GM19372 (cell line): ENCODE measurements around the gene PPP2R2B.

Experiments used
- ATAC-seq: cut with Tn5 transposase; IDR thresholded peaks from one replicate; pipeline ENCODE4 v1.9.1; 2021; ENCODE audit warnings: mild to moderate bottlenecking, low read depth, moderate library complexity; ENCODE audit not compliant: unreplicated experiment

Gene PPP2R2B

DNA sequence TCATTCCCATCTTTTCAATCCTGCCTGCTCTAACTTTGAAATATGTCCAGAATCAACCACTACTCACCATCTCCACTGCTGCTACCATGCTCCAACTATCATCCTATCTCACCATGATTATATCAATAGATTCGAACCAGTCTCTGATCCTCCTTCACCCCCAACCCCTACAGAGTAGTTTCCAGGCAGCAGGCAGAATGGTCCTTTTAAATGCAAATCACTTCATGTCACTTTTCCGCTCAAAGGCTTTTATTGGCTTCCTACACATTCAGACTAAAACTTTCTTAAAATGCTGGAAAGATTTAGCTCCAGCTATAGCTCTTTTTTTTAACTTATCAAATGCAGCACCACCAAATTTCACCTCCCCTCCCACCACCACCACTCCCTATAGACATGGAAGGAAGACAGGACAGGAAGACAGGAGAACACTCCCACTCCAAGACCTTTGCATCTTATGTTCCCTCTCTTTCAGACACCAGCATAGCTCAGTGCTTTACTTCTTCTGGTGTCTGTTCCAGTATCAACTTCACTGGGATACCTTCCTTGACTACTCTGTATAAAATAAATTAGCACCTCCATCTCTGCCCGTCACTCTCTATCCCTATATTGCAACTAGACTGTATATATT lies 9.9 kb upstream of the PPP2R2B start:
- no peak for ATAC-seq

DNA sequence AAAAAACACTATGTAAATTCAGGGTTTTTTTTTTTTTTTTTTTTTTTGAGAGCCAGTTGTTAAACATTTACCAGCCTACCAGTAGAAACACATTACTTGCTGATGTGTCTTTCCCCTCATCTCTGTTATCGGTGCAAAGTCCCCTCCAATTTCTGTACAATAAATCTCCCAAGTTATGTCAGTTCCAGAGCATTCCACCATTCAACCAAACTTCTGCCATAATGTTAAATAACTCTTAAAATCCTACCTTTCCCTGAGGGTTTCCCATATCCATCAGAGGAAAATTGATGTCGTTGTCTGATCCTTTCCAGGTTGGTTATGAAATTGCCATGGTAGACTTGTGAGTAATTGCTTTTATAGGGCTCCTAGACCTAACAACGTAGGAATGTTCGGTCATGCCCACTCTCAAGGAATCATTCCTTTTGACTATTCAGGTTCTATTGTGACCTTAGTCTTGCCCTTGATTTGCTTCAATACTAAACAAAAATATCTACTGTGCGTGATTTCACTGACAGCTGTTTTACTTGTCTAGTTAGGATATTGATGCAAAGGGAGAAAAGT lies 5.6 kb upstream of the PPP2R2B start:
- ATAC-seq, result no peak

DNA sequence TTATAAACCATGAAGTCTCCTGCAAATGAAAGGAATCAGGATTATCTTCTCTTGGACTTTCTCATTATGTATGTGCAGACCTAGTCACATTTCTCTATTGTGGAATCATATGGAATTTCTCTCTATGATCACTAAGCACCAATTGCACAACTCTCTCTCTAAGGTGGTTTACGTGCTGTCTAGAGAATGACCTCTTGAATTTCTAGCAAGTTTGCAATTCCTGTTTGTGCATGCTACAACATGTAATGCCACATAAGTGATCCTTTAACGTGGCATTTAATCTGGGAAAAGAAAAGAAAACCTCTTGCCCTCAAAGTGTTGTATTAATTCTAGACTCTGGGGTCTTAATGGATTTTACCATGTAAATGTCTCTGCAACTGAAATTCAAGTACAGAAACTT lies 5.0 kb upstream of the PPP2R2B start:
- ATAC-seq, result no peak

DNA sequence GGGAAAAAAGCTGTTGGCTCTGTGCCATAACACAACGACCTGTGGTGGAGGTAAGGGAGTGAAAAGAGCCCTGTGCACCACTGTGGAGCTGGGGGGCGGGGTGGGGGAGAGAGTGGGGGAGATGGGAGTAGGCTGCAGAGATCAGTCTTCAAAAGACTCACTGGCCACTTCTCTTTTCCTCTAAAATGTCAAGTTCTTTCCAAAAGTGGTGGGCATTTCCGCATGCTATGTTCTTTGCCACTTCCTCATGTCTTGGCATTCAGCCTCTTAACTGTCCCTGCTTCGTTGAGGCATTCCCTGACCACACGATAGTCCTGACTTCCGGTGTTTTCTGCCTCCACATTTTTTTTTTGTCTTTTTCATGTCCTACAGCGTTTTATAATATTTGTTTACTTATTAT lies 2.4 kb upstream of the PPP2R2B start:
- ATAC-seq, result no peak

GRCh38 chr5:146877783-146878475 lies 628 bp downstream of the PPP2R2B start:
- ATAC-seq, result peak; percentile 19

GRCh38 chr5:146877178-146877681 lies 1.3 kb downstream of the PPP2R2B start:
- no peak for ATAC-seq

DNA sequence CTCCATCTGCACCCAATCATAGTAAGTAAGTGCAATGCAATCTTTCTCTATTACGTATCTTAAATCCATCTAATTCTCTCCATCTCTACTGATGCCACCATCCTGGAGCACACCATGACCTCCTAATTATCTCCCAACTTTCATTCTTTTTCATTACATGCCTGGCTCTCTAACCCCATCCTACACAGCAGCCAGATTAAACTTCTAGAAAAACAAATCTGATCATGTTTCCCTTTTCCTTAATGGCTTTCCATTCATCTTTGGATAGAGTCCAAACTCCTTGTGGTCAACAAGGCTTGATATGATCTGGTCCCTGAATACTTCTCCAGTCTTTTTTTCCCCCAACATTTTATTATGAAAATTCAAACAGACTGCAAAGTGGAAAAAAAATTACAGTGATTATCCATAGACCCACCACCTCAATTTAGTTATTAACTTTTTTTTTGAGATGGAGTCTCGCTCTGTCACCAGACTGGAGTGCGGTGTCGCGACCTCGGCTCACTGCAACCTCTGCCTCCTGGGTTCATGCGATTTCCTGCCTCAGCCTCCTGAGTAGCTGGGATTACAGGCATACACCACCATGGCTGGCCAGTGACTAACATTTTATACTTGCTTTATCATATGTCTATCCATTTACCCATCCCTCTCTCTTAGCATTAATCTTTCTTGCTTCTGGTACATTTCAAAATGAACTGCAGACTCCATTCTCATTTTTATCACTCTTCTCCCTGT lies 5.2 kb downstream of the PPP2R2B start:
- ATAC-seq, result no peak

DNA sequence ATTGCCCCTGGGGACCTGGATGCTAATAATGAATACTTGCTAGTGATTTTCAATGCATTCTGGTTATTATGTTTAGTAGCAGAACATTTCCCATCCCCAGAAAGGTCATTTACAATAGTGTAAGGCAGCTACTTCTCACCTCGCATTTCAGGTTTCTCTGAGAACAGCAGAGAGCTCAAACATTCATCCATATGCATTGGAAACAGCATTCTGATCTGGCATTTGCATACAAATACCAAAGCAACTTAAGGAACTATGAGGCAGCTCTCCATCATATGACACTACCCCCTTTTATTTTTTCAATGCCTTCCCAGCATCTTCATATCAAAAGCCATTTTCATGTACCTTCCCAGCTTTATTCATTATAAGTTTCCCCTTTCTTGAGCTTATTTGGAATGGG lies 6.4 kb downstream of the PPP2R2B start:
- no peak for ATAC-seq

DNA sequence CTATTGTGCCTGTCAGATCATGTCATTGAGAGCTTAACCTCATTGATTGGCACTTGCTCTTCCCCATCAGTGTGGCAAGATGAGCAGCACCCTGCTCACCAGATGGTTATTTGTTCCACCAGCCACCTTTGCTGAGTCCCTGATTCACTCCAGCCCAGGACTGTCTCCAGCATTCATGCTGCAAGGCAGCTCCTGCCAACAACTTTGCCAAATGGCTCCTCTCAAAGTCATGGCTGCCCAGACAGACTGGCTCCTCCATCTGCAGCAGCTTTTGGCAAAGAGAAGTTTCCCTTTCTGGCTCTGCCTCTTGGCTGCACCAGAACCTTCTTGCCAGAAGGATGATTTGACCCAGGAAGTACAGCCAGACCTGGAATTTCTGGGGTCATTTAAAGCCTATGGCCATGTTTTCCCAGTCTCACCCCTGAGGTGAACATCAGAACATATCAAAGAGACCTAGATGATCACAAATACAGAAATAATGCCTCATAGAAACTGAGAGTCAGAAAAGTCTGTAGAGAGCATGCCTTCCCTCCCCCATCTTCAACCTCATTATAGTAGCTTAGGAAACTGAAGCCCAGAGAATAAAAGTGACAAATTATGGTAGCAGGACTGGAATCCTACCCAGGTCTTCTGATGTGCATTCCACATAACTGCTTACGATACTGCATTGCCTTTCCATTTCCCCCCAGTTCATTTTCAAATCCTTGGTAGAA lies 10.4 kb downstream of the PPP2R2B start:
- ATAC-seq, result no peak

DNA sequence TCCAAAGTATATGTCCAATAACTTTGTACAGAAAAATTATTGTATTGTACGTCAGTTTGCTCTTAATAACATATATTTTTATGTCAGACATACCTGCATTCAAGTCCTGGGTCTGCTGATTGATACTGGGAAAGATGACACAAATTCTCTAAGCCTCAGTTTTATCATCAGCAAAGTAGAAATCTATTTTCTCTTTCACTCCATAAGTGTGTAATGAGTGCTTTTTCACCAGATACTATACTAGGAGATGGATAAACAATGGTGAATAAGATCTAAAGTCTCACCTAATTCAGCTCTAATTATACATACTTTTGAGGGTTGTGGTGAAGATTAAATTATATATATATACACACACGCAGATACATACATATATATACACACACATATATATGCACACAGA lies 12.3 kb downstream of the PPP2R2B start:
- ATAC-seq, result no peak

DNA sequence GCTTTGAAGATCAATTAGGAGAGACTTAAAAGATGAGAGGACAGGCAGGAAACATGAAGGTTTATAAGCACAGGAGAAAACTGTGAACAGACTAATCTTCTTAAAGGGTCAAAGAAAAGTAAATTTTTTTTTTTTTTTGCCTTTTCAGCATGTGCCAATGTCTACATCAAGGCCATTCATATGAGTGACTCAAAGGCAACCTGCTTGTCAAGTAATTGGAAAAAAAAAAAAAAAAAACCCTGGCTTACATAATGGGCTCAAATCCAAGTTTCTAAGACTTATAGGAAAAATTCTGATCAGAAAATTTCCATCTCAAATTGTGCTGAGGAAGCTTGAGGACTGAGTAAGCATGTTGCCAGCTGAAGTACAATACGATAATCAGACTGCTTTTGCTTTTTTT lies 15.9 kb downstream of the PPP2R2B start:
- ATAC-seq, result no peak

GRCh38 chr5:146860213-146860893 lies 18.2 kb downstream of the PPP2R2B start:
- ATAC-seq, result no peak

- no peak for ATAC-seq
Measured at GRCh38 chr5:146852089-146852488, 26.5 kb downstream of the PPP2R2B start.

GRCh38 chr5:146851133-146851532 lies 27.4 kb downstream of the PPP2R2B start:
- ATAC-seq, result no peak

DNA sequence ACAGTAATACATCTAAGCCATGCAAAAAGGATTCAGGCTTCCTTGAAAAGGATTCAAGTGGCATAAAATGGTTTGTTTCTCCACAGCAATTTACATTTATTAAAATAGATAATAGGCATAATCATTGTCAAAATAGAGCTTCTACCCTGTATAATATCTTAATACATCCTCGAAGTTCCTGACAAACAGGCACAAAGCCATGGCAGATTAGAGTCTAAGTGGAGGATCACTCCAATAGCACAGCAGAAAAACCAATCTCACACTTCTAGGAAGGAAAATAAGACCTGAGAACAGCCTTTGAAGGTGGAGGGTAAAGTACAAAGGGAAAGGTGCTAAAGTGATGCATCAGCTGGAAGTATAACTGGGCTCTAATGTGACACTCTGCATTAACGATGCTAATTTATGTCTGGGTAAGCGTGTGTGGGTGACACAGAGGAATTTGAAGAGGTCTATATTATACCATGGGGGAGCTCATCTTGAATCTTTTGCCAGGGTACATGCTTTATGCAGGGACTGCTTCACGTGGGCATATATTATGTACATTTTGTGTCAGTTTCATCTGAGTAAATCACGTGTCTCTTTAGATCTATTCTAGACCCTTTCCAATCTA lies 28.8 kb downstream of the PPP2R2B start:
- no peak for ATAC-seq

DNA sequence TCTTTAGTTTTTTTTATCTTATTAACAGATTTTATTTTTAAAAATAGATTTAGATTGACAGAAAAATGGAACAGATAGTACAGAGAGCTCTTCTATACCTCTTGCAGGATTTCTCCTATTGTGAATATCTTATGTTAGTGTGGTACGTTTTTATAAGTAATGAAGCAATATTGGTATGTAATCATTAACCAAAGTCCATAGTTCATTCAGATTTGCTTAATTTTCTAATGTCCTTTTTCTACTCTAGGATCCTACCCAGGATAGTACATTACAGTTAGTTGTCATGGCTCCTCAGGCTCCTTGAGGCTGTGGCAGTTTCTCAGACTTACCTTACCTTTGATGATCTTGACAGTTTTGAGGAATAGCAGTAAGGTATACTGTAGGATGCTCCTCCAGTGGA lies 30.4 kb downstream of the PPP2R2B start:
- ATAC-seq, result no peak

GRCh38 chr5:146840016-146840415 lies 38.5 kb downstream of the PPP2R2B start:
- no peak for ATAC-seq

- ATAC-seq, result no peak
Measured at GRCh38 chr5:146836226-146836842, 42.2 kb downstream of the PPP2R2B start.
